Esophagus muscularis mucosa (tissue), 4 donors: ENCODE results near the gene NANP. TPM values are rescaled to one million over a fixed set of nuclear protein-coding genes. Genes with fewer than 3 reads are reported as not detected.

ENCODE experiments used
- DNase-seq: peaks from one replicate; pipeline ENCODE4 v3.0.0-alpha.2; 2017; ENCODE audit errors: extremely low spot score
- H3K27ac ChIP-seq, 4 donors: fragments of 200-600 bp; sonication (generic); replicated peaks in 1 of 4; 1 replicate in 3 of 4; 2 replicates in 1 of 4; pipeline ENCODE4 v1.5.1; 2016 to 2019; ENCODE audit warnings: mild to moderate bottlenecking in 1 of 4
- H3K27me3 ChIP-seq, 4 donors: fragments of 200-600 bp; sonication (generic); one replicate each; pipeline versions ENCODE4 v1.5.1 to v1.6.0; 2016 to 2019
- H3K36me3 ChIP-seq, 4 donors: fragments of 200-600 bp; sonication (generic); one replicate each; pipeline ENCODE4 v1.5.1; 2016 to 2019
- H3K4me1 ChIP-seq, 4 donors: fragments of 200-600 bp; sonication (generic); one replicate each; pipeline ENCODE4 v1.5.1; 2016 to 2019
- H3K4me3 ChIP-seq, 4 donors: fragments of 200-600 bp; sonication (generic); 1 replicate in 2 of 4; 2 replicates in 2 of 4; pipeline ENCODE4 v1.5.1; 2016 to 2019; ENCODE audit warnings: mild to moderate bottlenecking in 4 of 4, moderate library complexity in 1 of 4
- H3K9me3 ChIP-seq, 4 donors: fragments of 200-600 bp; sonication (generic); 1 replicate in 3 of 4; 2 replicates in 1 of 4; pipeline ENCODE4 v1.5.1; 2016 to 2019
- EP300 ChIP-seq: sonication (generic); formaldehyde crosslinking; IDR thresholded peaks from one replicate; pipeline ENCODE4 v1.6.1; 2017; ENCODE audit warnings: antibody characterized with exemption
- POLR2A ChIP-seq: fragments of 450-650 bp; IDR thresholded peaks from one replicate; pipeline ENCODE4 v1.6.1; 2017; ENCODE audit warnings: antibody characterized with exemption, moderate library complexity, mild to moderate bottlenecking, low read depth
- POLR2AphosphoS5 ChIP-seq, 2 donors: sonication (generic); formaldehyde crosslinking; IDR thresholded peaks; one replicate each; pipeline ENCODE4 v1.6.1; 2017; ENCODE audit warnings: antibody characterized with exemption in 2 of 2
- WGBS: methylation state at CpG from one replicate; pipeline ENCODE4 v1.1.5; 2018; 5-methylcytosine and 5-hydroxymethylcytosine counted together
- intact Hi-C: fragments of 100-400 bp; cut with DNase I; formaldehyde crosslinking; loops from one replicate; pipeline ENCODE4 v1.15.1; 2023
- total RNA-seq, 4 donors: library from RNA; depleted of rRNA; stranded (reverse); fragments of >200 nt; gene quantifications; one replicate each; pipeline versions ENCODE4 v1.1.0 to v1.2.1, GENCODE V29; 2016
- TF ChIP-seq, protein P1 (sequence below), 3 experiments: fragments of 200-600 bp in 2 of 3; fragments of 450-650 bp in 1 of 3; sonication (generic) in 2 of 3; IDR thresholded peaks; one replicate each; pipeline ENCODE4 v1.5.1; 2017 to 2019; ENCODE audit warnings: antibody characterized with exemption in 3 of 3, mild to moderate bottlenecking in 2 of 3, moderate library complexity in 1 of 3

The NANP gene, protein sequence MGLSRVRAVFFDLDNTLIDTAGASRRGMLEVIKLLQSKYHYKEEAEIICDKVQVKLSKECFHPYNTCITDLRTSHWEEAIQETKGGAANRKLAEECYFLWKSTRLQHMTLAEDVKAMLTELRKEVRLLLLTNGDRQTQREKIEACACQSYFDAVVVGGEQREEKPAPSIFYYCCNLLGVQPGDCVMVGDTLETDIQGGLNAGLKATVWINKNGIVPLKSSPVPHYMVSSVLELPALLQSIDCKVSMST
- 1 to 10 TPM; 2.1 to 6.0 (median 4.4) TPM for total RNA-seq

DNA sequence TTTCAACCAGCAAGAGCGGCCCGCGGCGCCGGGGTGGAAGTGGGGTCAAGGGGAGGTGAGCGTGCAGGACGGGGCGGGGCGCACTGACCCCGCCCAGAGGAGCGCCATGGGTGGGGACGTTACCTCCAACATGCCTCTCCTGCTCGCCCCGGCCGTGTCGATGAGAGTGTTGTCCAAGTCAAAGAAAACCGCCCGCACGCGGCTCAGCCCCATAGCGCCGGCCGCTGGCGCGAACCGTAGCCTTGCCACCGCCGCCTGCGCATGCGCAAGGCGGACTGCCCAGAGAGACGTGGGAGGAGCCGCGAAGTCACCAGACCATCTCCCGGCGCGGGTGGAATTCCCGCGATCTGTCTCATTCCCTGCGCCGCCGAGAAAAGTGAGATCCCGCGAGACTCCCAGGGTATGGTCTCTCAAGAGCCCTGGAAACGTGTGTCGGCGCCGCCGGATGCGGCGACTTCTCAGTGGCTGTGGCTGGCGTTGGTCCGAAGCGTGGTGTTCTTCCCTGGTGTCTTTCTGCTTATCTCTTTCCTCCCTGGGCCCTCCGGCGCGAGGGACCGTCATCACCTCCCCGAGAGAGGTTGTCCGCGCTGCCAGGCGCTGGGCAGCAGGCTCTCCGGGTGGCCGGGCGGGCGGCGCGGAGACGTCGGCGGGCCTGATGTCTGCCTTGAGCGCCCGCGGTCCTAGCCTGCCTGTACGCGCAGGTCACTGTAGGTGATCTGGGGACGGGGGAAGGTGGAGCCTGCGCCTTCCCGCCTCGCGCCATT, at the start of gene NANP:
NANP (minus strand) TSS at position 279 of the 764 bp plus-strand sequence; CDS start at position 213, 66 bp downstream.
- Histone ChIP-seq H3K4me3 (peak within 1 kb of the TSS; percentile 79 to 98 (median 94)), H3K36me3 (no peaks in the 10 kb centered on the region), H3K4me1 (peaks cover 14 to 26% (median 21%) of the 10 kb centered on the region in 4 donors), H3K27ac (peak within 1 kb of the TSS; percentile 92 to 98 (median 94)), H3K27me3 (peaks cover 0 to 7% (median 0%) of the 10 kb centered on the region in 4 donors), H3K9me3 (no peaks in the 10 kb centered on the region)
- DNase-seq = peak; percentile 97
- intact Hi-C loops = loop anchor here (2.0 to 10.0 kb wide), 3 partner anchors 37 to 79 kb away; partner anchors contain the start of genes NINL and ZNF337
- TF ChIP-seq, protein P1, sequence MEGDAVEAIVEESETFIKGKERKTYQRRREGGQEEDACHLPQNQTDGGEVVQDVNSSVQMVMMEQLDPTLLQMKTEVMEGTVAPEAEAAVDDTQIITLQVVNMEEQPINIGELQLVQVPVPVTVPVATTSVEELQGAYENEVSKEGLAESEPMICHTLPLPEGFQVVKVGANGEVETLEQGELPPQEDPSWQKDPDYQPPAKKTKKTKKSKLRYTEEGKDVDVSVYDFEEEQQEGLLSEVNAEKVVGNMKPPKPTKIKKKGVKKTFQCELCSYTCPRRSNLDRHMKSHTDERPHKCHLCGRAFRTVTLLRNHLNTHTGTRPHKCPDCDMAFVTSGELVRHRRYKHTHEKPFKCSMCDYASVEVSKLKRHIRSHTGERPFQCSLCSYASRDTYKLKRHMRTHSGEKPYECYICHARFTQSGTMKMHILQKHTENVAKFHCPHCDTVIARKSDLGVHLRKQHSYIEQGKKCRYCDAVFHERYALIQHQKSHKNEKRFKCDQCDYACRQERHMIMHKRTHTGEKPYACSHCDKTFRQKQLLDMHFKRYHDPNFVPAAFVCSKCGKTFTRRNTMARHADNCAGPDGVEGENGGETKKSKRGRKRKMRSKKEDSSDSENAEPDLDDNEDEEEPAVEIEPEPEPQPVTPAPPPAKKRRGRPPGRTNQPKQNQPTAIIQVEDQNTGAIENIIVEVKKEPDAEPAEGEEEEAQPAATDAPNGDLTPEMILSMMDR (IDR thresholded peaks at IDR 0.05) = peak in 1 of 3 experiments; percentile 26
- TF ChIP-seq EP300 (no peak), POLR2AphosphoS5 (IDR thresholded peaks at IDR 0.05) (peak; percentile 87 to 90), POLR2A (peak; percentile 65)
- 0% methylated on average over 9 of the region's 81 CpGs for WGBS

DNA sequence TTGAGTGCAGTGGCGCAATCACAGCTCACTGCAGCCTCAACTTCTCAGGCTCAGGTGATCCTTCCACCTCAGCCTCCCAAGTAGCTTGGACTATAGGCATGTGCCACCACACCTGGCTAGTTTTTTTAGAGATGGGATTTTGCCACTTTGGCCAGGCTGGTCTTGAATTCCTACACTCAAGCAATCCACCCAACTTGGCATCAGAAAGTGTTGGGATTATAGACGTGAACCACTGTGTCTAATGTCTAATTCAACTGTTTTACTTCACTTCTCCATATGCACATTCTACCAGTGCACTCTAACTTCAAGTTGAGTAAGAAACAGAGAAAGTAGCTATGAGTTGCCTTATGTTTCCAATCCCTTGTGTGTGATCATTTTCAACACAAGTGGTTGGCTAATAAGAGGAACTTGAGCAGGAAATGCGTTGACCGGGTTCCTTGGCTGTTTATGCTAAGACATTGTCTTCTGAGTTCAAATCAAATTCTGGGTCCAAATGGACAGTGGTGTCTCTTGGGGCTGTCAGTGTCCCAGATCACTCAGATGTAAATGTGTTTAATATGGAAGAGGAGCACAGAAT, 48.9 kb upstream of the NANP start:
- H3K4me1 ChIP-seq = no peaks in the 10 kb centered on the region
- H3K27ac ChIP-seq = no peak overlapping the region
- WGBS = 88% methylated on average over 4 of the region's 4 CpGs
- peaks cover 32 to 50% (median 47%) of the 10 kb centered on the region in 4 donors for H3K36me3 ChIP-seq
- no peaks in the 10 kb centered on the region for H3K9me3 ChIP-seq
- intact Hi-C loops = no loop called here
- H3K4me3 ChIP-seq = no peak overlapping the region
- no peaks in the 10 kb centered on the region for H3K27me3 ChIP-seq
- TF ChIP-seq EP300 (no peak), POLR2AphosphoS5 (IDR thresholded peaks at IDR 0.05) (no peak), POLR2A (no peak)
- TF ChIP-seq, protein P1 (IDR thresholded peaks at IDR 0.05) = no peak
- DNase-seq = peak; percentile 39

DNA sequence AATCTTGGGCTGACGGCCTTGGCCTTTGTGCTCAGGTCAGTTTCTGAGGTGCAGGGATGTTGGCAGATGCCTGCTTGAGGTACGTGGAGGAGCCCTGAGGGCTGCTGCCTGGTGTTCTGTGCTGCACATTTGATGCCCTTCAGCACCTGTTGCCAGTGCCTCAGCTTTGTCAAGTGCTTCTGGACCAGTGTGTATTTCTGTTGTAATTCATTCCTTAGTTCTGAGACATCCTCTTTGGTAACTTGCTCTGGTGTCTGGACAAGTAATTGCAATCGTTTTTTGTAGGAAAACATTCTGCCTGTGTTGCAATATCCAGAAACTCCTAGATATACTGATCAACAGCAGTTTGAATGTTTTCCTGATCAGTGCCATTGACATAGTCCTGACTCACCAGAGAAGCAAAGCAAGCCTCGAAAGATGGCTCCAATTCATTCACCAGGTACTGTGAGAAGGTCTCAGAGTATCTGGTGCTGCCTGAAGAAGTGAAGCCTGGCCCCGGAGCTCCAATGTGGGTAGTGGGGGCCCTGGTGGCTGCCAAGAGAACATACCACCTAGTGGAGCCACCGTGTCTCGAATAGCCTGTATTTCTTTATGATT, 46.1 kb upstream of the NANP start:
- intact Hi-C loops = no loop called here
- Histone ChIP-seq H3K4me1 (no peaks in the 10 kb centered on the region), H3K9me3 (no peaks in the 10 kb centered on the region), H3K4me3 (no peak overlapping the region), H3K27me3 (no peaks in the 10 kb centered on the region), H3K36me3 (peaks cover 14 to 23% (median 20%) of the 10 kb centered on the region in 4 donors), H3K27ac (no peak overlapping the region)
- WGBS = 76% methylated on average over 6 of the region's 7 CpGs
- no peak for TF ChIP-seq POLR2AphosphoS5 (IDR thresholded peaks at IDR 0.05)
- TF ChIP-seq, protein P1 (IDR thresholded peaks at IDR 0.05) = no peak
- no peak for TF ChIP-seq POLR2A
- TF ChIP-seq EP300 = no peak
- DNase-seq = peak; percentile 66

DNA sequence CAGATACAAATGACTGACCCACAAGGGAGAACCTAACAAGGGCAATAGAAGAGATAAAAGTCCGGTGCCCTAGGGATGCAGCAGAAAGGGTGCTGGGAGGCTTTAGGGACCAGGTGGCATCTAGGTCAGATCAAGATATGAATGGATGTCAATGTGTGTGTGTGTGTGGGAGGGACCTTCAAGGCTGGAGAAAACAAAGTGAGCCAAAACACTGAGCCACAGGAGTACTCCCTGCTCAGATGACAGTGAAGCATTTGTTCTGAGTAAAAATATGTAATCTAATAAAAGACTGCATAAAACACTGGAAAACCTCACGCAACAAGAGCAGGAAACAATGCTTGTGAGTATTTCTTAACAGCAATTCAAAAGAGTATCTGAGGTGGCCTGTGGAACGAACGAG, 44.6 kb upstream of the NANP start:
- peak; percentile 55 for DNase-seq
- 64% methylated on average over 4 of the region's 4 CpGs for WGBS
- Histone ChIP-seq H3K9me3 (no peaks in the 10 kb centered on the region), H3K27me3 (no peaks in the 10 kb centered on the region), H3K27ac (no peak overlapping the region), H3K36me3 (peaks cover 0 to 8% (median 6%) of the 10 kb centered on the region in 4 donors), H3K4me1 (no peaks in the 10 kb centered on the region), H3K4me3 (no peak overlapping the region)
- intact Hi-C loops = no loop called here
- TF ChIP-seq POLR2A (no peak), EP300 (no peak), POLR2AphosphoS5 (IDR thresholded peaks at IDR 0.05) (no peak)
- TF ChIP-seq, protein P1 (IDR thresholded peaks at IDR 0.05) = no peak
